GM18505 (cell line): Measurements from ENCODE around the gene YBEY.

Experiments used
- ATAC-seq: cut with Tn5 transposase; IDR thresholded peaks from one replicate; pipeline ENCODE4 v1.9.1; 2021; ENCODE audit not compliant: unreplicated experiment
- POLR2A ChIP-seq: IDR thresholded peaks from 4 replicates; pipeline ENCODE4 v1.6.1; 2011; ENCODE audit warnings: borderline replicate concordance; ENCODE audit not compliant: insufficient read depth, insufficient read length; ENCODE audit errors: extremely low read depth

Gene YBEY

DNA sequence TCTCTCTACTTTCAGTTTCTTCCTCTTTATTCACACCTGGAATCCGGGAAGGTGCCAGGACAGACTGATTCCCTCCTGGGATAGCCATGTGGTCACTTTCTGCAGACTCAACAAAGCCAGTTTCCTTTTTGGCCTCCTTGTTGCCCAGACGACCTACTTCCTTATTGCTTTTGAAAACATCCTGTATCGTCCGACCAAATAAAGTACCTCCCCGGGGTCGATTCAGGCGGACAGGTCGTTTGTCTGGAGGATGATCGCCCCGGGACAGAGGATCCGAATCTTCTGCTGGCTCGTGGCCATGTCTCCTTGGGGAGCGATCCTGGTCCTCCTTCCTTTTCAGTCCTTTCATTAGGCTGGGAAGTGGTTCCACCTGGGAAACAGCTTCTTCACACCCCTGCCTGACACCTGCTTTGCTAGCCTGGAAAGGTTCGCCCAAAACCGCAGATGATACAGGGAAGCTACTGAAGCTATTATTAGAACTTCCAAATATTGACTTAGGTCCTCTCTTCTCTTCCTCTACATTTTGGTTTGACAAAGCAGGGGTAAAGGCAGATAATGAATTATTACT, 2.0 kb upstream of the YBEY start:
- no peak for ATAC-seq

DNA sequence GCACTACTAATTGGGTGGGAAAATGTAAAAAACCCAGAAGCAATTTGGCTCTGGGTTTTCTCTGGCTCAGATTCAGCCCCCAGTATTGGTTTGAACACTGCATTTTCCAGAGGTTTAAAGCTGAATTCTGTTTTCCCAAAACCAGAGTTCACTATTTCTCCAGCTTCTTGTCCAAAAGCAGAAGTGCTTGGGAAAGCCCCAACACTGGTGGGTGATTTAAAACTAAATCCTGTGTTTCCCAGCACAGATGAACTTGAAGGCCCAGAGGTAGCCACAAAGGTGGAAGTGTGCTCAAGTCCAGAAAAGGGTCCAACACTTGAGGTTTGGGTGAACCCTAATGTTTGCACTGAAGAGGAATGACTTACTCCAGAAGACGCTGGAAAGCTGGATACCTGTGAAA, 1.4 kb upstream of the YBEY start:
- no peak for ATAC-seq

More for the DNA sequence above, 2.0 kb upstream of the YBEY start:
- TF ChIP-seq POLR2A: no peak

DNA sequence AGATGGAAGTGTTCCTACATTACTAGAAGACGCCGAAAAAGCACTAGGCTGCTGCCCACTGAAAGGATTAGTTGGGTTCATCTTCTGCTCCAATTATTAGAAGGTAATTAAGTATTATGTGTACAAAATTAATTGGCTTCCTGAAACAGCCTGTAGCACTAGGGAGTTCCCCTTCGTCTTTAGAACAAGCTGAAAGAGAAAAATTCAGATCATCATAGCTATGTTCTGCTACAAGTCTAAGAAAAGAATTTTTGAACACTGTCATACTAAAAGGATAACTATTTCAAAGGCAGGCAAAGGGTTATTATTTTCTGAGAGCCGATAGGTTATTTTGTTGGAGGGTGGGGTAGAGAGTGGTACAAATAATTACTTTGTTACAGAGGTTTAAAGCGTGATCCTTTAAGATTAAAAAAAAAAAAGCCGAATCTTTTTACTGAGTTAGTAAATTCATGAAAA, 908 bp upstream of the YBEY start, which contains the start of gene MCM3AP:
Gene MCM3AP (minus strand): TSS at position 406 of the 456 bp plus-strand sequence. CDS start 325 bp downstream, at position 81.
- no peak for ATAC-seq
- TF ChIP-seq POLR2A: no peak

More for the DNA sequence above, 1.4 kb upstream of the YBEY start:
- TF ChIP-seq POLR2A: no peak

DNA sequence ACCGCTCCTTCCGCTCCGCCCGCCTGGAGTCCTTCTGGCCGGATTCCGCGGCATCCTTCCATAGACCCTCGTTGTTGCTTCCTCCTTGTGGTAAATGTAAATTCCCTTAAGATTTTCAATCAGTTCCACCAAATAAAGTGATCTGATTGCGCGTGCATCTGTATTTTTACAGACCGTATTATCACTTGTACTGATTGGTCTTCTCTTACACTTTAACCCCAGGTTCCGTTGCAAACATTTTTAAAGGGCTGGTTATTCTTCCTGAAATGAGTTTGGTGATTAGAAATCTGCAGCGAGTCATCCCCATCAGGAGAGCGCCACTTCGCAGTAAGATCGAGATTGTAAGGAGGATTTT, 483 bp downstream of the YBEY start:
- TF ChIP-seq POLR2A: no peak
- ATAC-seq: peak; percentile 7

DNA sequence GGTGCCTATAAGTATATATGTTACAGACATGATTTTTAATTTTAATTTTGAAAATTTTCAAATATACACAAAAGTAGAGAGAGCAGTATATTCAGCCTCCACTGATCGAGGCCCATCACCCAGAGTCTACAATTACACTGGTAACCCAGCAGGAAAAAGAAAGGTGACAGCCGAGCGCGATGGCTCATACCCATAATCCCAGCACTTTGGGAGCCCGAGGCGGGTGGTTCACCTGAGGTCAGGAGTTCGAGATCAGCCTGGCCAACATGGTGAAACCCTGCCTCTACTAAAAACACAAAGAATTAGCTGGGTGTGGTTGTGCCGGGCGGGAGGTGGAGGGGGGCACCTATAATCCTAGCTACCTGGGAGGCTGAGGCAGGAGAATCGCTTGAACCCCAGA, 1.4 kb downstream of the YBEY start:
- no peak for ATAC-seq
- no peak for TF ChIP-seq POLR2A

DNA sequence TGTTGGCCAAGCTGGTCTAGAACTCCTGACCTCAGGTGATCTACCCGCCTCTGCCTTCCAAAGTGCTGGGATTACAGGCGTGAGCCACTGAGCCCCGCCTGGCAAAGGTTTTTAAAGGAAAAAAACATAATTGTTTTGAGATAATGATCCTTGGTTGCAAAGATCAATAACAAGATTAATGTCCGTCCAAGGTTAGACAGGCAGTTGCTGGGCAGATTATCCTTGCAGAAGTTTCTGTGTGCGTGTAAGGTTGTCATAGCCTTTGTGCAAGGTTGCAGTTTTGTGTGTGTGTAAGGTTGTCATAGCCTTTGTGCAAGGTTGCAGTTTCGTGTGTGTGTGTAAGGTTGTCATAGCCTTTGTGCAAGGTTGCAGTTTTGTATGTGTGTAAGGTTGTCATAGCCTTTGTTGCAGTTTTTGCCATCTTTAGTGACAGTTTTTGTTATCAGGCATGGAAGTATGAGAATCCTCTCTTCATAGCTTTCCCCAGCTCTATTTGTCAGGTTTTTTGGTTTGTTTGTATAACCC, 3.6 kb downstream of the YBEY start:
- ATAC-seq: no peak
- TF ChIP-seq POLR2A: no peak

DNA sequence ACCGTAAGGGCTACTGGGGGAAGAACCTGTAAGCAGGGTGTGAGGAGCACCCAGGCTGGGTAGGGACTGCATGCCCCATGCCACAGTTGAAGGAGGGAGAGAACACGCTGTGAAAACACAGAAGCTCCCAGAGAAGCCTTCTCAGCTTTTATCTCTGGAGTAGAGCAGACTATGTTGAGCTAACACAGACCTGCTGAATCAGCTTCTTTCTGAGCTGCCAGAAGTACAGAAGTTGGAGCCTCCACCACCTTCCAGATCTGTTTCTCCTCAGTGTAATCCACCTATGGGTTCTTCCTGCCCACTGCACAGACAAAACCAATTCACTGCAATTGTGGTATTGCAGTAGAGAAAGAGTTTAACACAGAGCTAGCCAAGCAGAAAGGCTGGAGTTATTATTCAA, 5.4 kb downstream of the YBEY start:
- ATAC-seq: no peak
- no peak for TF ChIP-seq POLR2A

DNA sequence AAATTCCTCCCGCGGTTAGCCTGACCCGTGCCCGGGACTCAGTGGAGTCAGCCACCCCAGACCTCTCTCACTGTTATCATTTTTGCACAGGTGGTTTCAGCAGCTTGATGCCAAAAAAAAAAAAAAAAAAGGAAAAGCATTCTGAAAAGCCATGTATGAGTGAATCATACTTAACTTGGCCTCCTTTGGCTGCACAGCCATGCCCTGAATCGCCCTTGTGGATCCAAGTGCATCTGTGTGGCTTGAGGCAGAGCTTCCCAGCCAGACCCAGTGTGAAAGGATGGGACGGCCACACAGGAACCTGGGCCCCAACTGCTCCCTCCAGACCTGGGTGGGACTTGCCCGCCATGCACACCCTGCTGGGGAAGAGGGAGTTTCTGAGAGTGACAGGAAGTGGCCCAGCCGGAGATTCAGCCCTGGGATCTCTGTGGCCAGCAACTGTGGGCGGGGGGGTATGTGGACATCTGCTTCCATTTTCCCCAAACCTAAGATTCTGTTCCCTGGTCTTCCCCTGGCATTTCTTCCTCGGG, 8.6 kb downstream of the YBEY start:
- TF ChIP-seq POLR2A: no peak
- no peak for ATAC-seq

DNA sequence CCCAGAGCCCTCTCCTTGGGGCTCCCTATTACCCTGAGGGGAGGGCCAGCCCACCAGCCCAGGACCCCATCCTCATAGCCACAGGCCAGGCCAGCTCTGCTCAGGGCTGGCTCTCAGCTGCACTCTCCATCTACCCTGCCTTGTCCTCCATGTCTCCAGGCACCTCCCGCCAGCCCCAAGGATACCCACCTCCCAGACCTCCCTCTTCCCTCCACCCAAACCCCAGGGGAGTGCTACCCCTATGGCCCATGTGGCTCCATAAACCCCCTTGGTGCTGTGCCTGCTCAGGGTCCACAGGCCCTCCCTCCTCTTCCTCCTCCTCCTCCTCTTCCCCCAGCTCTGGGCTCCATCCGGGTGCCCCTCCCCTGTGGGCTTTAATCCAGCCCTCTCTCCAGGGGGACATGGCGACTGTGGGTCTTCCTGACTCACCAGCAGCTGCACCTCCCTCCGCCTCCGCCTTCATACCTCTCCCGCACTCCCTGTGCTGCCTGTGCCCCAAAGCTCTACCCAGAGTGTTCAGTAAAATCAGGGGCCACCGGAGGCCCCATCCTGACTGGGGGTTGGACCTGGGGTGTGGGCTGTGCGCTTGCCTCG, 9.1 kb downstream of the YBEY start:
- ATAC-seq: no peak
- no peak for TF ChIP-seq POLR2A

DNA sequence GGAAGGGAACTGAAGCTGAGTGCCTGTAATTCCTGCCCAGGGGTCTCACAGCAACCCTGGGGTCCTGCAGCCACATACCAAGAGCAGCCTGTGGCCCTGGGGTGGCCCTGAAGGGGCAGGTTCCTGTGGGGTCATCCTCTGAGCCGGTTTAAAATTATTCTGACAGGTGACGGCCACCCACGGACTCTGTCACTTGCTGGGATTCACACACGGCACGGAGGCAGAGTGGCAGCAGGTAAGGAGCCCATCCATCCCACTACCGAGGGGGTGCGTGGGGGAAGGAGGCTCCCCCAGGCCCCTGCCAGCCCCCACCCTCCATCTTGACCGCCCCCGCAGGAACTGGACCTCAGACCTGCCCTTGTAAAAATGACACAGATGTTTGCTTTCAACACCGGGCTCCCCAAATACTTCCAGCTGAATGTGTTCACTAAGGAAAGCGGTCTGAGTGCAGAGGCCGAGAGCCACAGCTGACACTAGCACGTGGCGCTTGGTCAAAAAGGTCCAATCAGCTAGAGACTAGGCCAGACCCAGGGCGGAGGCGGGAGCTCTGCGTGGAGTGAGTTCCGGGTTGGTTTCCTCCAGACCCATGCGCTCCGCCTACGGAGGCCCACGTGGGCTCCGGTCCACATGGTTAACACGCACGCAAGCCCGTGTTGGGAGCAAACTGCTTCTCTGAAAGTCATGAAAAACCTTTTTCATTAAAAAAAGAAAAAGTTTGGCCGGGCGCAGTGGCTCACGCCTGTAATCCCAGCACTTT, 10.0 kb downstream of the YBEY start:
- no peak for TF ChIP-seq POLR2A
- ATAC-seq: no peak

DNA sequence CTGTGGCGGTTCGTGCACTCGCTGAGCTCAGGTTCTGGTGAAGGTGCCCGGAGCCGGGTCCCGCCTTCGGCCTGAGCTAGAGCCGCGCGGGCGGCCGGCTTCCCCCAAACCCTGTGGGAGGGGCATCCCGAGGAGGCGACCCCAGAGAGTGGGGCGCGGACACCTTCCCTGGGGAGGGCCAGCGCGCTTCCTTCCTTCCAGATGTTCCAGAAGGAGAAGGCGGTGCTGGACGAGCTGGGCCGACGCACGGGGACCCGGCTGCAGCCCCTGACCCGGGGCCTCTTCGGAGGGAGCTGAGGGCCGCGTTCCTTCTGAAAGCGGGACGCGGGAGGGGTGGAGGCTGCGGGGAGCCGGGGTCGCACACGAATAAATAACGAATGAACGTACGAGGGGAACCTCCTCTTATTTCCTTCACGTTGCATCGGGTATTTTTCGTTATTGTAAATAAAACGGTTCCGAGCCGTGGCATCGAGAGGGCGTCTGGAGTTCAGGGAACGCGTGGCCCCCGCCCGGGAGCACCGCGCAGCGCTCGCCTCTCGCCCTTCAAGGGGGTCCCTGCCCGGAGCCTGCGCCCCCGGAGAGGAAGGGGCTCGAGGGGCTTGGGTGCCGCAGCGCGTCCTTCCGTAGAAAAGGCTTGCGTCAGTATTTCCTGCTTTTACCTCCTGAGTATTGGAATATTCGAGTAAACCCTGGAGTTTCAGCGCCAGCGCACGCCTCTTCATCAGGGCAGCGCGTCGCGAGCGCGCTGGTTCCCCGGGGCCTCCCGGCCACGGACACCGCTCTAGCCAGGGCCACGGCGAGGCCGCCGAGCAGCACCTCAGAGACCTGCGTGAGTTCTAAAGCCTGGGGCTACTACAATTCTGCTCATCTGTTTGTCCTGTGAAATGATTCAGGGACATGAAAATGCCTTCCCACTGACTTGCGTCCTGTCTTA, 11.5 kb downstream of the YBEY start:
- ATAC-seq: no peak
- TF ChIP-seq POLR2A: no peak

DNA sequence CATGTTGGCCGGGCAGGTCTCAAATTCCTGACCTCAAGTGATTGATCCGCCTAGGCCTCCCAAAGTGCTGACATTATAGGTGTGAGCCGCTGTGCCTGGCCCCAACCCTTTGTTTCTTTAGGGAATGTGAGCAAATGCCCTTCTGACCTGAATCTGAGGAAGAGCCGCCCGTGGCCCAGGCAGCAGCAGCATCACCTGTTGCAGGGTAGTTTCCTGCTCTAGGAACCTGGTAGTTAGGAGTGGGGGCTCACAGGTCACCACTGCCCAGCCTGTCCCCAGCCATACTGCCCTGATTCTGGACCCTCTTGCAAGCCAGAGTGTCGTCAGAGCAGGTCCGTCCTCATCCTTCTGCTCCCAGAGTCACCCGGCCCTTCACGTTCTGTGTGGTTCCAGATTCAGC, 13.0 kb downstream of the YBEY start:
- ATAC-seq: no peak
- TF ChIP-seq POLR2A: no peak

DNA sequence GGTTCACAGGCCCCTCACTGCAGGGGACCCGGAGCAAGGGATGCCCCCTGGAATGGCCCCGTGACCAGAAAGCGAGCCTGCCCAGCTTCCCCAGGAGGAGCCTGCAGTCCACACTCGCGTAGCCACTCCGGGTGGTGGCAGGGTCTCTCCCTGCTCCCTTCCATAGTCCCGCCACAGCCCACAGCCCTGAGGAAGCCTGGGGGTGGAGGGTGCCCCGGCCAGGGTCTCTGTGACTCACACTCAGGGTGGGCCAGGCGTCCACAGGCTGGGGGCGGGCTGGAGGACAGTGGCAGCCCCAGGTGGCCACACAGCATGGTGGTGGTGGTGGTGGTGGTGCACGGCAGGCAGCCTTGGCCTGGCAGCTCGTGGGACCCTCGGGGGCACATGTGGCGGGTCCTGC, 15.6 kb downstream of the YBEY start:
- TF ChIP-seq POLR2A: no peak
- ATAC-seq: no peak

DNA sequence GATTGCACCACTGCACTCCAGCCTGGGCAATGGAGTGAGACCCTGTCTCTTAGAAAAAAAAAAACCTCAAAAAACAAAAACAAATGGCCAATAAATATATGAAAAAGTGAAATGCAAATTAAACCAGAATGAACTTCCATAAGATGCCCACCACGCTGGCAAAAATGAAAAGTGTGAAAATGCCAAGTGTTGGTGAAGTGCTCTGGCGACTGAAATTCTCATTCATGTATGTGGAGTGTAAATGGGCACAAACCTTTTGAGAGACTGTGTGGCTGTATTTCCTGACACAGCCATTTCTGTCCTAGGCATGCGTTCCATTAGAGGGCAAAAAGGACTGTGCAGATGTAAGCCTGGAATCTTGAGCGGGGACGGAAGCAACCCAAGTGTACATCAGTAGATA, 18.3 kb downstream of the YBEY start:
- no peak for ATAC-seq

More for the DNA sequence above, 18.3 kb downstream of the YBEY start:
- no peak for TF ChIP-seq POLR2A
